ENCODE data around the gene FMO3.

The FMO3 gene

DNA sequence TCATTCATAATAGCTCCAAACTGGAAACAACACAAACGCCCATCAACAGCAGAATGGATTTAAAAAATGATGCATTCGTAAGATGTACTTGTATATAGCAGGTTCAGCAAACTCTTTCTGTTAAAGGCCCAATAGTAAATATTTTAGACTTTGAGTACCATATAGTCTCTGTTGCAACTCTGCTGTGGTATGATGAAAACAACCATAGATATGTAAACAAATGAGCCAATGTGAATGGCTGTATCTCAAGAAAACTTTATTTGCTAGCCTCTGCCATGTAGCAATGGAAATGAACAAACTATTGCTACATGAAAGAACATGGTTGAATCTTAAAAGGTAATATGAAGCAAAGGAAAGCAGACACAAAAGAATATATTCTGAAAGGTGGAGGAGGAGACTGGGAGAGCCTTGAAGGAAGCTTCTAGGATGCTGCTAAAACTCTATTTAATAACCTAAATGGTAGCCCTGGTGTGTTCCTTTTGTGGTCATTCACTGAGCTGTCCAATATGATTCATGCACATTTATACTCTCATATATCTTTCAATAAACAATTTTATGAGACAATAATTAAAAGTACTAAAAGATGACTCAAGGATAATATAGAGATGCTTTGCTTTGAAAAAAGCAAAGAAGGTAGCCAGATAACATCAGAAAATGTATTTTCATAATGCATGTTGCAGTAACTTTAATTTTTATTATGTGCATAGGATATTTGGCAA lies 29.1 kb upstream of the FMO3 start:
- no peaks in the 10 kb centered on the region for H4K20me1 ChIP-seq (ENCODE audit: insufficient read depth, low read length)
- H3K27ac ChIP-seq (ENCODE audit: low read length), result no peak overlapping the region
- no peaks in the 10 kb centered on the region for H3K79me2 ChIP-seq (ENCODE audit: low read length)
- no peaks in the 10 kb centered on the region for H3K27me3 ChIP-seq (ENCODE audit: low read depth, low read length)
- H2AFZ ChIP-seq (ENCODE audit: low read depth, low read length), result no peak overlapping the region
- H3K4me2 ChIP-seq (ENCODE audit: low read length), result no peak overlapping the region
- H3K36me3 ChIP-seq (replicated peaks; ENCODE audit: low read depth, low read length), result no peaks in the 10 kb centered on the region
- no peak overlapping the region for H3K4me3 ChIP-seq (ENCODE audit: low read length)
- H3K4me1 ChIP-seq (ENCODE audit: low read length), result no peaks in the 10 kb centered on the region
- TF ChIP-seq, protein P1, sequence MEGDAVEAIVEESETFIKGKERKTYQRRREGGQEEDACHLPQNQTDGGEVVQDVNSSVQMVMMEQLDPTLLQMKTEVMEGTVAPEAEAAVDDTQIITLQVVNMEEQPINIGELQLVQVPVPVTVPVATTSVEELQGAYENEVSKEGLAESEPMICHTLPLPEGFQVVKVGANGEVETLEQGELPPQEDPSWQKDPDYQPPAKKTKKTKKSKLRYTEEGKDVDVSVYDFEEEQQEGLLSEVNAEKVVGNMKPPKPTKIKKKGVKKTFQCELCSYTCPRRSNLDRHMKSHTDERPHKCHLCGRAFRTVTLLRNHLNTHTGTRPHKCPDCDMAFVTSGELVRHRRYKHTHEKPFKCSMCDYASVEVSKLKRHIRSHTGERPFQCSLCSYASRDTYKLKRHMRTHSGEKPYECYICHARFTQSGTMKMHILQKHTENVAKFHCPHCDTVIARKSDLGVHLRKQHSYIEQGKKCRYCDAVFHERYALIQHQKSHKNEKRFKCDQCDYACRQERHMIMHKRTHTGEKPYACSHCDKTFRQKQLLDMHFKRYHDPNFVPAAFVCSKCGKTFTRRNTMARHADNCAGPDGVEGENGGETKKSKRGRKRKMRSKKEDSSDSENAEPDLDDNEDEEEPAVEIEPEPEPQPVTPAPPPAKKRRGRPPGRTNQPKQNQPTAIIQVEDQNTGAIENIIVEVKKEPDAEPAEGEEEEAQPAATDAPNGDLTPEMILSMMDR (IDR thresholded peaks at IDR 0.05; ENCODE audit: low read depth, low read length), result no peak
- no peak for TF ChIP-seq EZH2phosphoT487 (IDR thresholded peaks at IDR 0.05; ENCODE audit: low read depth)
- no peaks in the 10 kb centered on the region for H3K9me3 ChIP-seq (ENCODE audit: insufficient read depth, low read length)
- H3K9ac ChIP-seq (ENCODE audit: low read length), result no peak overlapping the region

DNA sequence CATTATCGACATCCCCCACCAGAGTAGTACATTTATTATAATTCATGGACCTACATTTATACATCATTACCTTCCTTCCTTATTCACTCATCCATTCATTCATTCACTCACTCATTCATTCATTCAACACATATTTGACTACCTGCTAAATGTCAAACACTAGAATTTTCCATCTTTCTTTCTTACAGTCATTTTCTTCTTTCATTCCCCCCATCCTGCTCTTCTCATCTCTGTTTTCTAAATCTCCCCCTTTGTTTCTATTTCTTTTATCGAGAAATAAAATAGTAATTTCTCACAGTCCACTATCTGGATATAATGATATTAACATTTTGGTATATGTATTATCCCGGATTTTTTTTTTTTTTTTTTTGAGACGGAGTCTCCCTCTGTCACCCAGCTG lies 27.8 kb upstream of the FMO3 start:
- no peaks in the 10 kb centered on the region for H3K27me3 ChIP-seq (ENCODE audit: low read depth, low read length)
- H3K9me3 ChIP-seq (ENCODE audit: insufficient read depth, low read length), result no peaks in the 10 kb centered on the region
- H3K9ac ChIP-seq (ENCODE audit: low read length), result no peak overlapping the region
- no peak overlapping the region for H3K4me3 ChIP-seq (ENCODE audit: low read length)
- TF ChIP-seq, protein P1 (IDR thresholded peaks at IDR 0.05; ENCODE audit: low read depth, low read length), result no peak
- TF ChIP-seq EZH2phosphoT487 (IDR thresholded peaks at IDR 0.05; ENCODE audit: low read depth), result no peak
- no peaks in the 10 kb centered on the region for H3K4me1 ChIP-seq (ENCODE audit: low read length)
- H3K27ac ChIP-seq (ENCODE audit: low read length), result no peak overlapping the region
- H3K4me2 ChIP-seq (ENCODE audit: low read length), result no peak overlapping the region
- H3K79me2 ChIP-seq (ENCODE audit: low read length), result no peaks in the 10 kb centered on the region
- no peaks in the 10 kb centered on the region for H3K36me3 ChIP-seq (replicated peaks; ENCODE audit: low read depth, low read length)
- H2AFZ ChIP-seq (ENCODE audit: low read depth, low read length), result no peak overlapping the region
- H4K20me1 ChIP-seq (ENCODE audit: insufficient read depth, low read length), result no peaks in the 10 kb centered on the region

DNA sequence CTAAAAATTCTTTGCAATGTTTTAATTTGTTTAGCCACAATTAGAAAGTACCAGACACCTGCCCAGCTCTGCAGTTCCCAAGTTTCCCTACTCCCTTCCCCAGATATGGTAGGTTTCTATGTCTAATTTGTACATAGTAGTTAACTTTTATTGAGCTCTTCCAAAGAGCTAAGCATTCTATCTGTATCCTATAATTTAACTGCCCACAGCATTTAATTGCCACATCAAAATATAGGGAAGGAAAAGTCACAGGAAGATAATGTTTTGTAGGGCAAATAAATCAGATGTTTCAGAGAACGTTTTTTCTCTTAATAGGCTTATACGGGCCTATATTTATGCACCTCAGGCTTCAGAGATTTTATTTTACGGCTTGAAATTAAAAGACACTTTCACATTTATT lies 15.7 kb upstream of the FMO3 start:
- Histone ChIP-seq H3K9me3 (ENCODE audit: insufficient read depth, low read length) (no peaks in the 10 kb centered on the region), H3K4me3 (ENCODE audit: low read length) (no peak overlapping the region), H3K9ac (ENCODE audit: low read length) (no peak overlapping the region), H3K36me3 (replicated peaks; ENCODE audit: low read depth, low read length) (no peaks in the 10 kb centered on the region), H3K27ac (ENCODE audit: low read length) (no peak overlapping the region), H3K4me1 (ENCODE audit: low read length) (no peaks in the 10 kb centered on the region), H3K79me2 (ENCODE audit: low read length) (no peaks in the 10 kb centered on the region), H2AFZ (ENCODE audit: low read depth, low read length) (no peak overlapping the region), H3K27me3 (ENCODE audit: low read depth, low read length) (no peaks in the 10 kb centered on the region), H3K4me2 (ENCODE audit: low read length) (no peak overlapping the region), H4K20me1 (ENCODE audit: insufficient read depth, low read length) (no peaks in the 10 kb centered on the region)
- TF ChIP-seq, protein P1 (IDR thresholded peaks at IDR 0.05; ENCODE audit: low read depth, low read length), result no peak
- no peak for TF ChIP-seq EZH2phosphoT487 (IDR thresholded peaks at IDR 0.05; ENCODE audit: low read depth)

DNA sequence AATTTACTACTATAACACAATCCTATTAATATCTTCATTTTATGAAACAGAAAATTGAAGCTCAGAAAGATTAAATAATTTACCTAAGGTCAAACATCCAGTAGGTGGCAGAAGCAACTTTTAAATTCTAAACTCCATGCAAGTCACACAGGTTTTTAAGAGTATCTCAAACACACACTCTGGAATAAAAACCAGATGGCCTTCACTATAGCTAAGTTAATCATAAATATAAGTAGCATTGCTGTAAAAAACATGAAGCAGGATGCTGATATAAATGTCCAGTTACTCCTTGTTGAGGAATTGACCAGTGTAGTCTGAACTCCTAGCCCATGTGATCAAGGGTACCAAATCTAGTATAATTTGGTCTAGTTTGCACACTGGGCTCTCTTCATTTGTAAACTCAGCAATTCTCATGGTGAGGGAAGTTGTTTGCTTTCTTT lies 9.4 kb upstream of the FMO3 start:
- Histone ChIP-seq H3K27me3 (ENCODE audit: low read depth, low read length) (no peaks in the 10 kb centered on the region), H4K20me1 (ENCODE audit: insufficient read depth, low read length) (no peaks in the 10 kb centered on the region), H3K9ac (ENCODE audit: low read length) (no peak overlapping the region), H2AFZ (ENCODE audit: low read depth, low read length) (peak overlapping the region; percentile 34; the same call in 1 of the 2 replicates), H3K4me1 (ENCODE audit: low read length) (peaks cover 15% of the 10 kb centered on the region), H3K9me3 (ENCODE audit: insufficient read depth, low read length) (no peaks in the 10 kb centered on the region), H3K79me2 (ENCODE audit: low read length) (no peaks in the 10 kb centered on the region), H3K4me3 (ENCODE audit: low read length) (no peak overlapping the region), H3K36me3 (replicated peaks; ENCODE audit: low read depth, low read length) (no peaks in the 10 kb centered on the region), H3K27ac (ENCODE audit: low read length) (peak overlapping the region; percentile 54), H3K4me2 (ENCODE audit: low read length) (peak overlapping the region; percentile 35)
- TF ChIP-seq EZH2phosphoT487 (IDR thresholded peaks at IDR 0.05; ENCODE audit: low read depth), result no peak
- TF ChIP-seq, protein P1 (IDR thresholded peaks at IDR 0.05; ENCODE audit: low read depth, low read length), result peak; percentile 75

All from OCI-LY3 (cell line).